Metanephros (tissue), 1 donor: ENCODE measurements around the gene PER3. TPM values are rescaled to one million over a fixed set of nuclear protein-coding genes. Genes with fewer than 3 reads are reported as not detected.

Experiments
- total RNA-seq: library from RNA; depleted of rRNA; stranded (reverse); fragments of >200 nt; gene quantifications from one replicate; pipeline ENCODE4 v1.2.3, GENCODE V29; 2014

PER3 gene
- total RNA-seq = 12.7 TPM

GRCh38 chr1:7783826-7784491 is at the start of gene PER3:
Gene PER3, plus strand, starts transcription at chr1:7784291. Its CDS starts 587 bp downstream, at chr1:7784878.

GRCh38 chr1:7770997-7771822 is 12.9 kb upstream of the PER3 start, which contains the start of gene VAMP3:
Gene VAMP3, plus strand, starts transcription at chr1:7771296. Its CDS starts 88 bp downstream, at chr1:7771384.

DNA sequence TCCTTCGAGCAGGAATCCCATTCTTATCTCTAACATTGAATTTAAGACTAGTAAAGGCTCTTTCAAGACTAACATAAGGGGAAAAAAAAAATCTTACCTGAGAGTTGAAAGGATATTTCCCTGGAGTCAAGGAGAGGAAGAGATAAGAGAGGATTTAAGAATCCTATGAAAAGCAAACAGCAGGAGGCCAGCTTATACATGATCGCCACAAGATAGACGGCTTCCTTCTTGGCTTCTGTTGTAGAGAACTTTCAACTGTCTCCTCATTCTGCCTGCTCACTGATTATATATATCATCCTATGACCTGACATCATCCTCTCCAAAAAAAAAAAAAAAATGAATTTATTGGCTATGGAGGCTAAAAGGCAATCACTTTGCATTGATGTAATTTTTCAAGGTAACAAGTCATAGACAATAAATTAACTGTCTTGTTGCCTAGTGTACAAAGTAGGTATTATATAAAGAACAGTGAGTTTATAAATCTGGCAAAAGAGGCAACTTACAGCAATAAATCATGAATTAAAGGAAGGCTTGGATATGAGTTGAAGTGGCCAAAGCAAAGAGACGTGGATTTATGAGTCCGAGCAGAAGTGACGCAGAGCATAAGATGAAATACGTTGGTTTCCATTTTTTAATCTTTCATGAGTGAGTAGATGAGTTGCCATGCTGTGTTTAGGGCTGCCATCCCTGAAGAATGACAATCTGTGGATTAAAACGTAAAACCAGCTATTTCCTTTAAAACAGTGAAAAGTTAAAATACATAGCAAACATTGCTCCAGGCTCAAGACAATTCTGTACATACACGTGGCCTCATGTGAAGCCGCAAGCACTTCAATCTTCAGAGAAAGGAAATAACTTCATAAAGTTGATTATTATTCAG is 69.0 kb downstream of the PER3 start, which contains the start of gene UTS2:
Gene UTS2, minus strand, starts transcription at position 262 of the 880 bp plus-strand sequence. Its CDS starts 62 bp downstream, at position 200.

Other genes starting within 250 kb of the PER3 start
- gene VAMP3, start 13.0 kb upstream of the PER3 start, total RNA-seq = 83.7 TPM
- gene UTS2, start 68.8 kb downstream of the PER3 start, total RNA-seq = not detected
- 0.12 TPM for gene TNFRSF9, start 156.5 kb downstream of the PER3 start, total RNA-seq
- 112 TPM for gene PARK7, start 177.4 kb downstream of the PER3 start, total RNA-seq
- gene ERRFI1, start 242.0 kb downstream of the PER3 start, total RNA-seq = 14.1 TPM